IPS-18a (cell line): Measurements from ENCODE around the gene SPATA24.
A peak's percentile ranks its signal among the peaks of the same experiment; 100 is the strongest.

Experiments used
- H3K27ac ChIP-seq: one replicate; pipeline ENCODE4 v1.5.1; 2013; ENCODE audit warnings: low read length
- H3K27me3 ChIP-seq: one replicate; pipeline ENCODE4 v1.6.1; 2013; ENCODE audit warnings: mild to moderate bottlenecking, low read length; ENCODE audit not compliant: control insufficient read depth, insufficient read depth
- H3K36me3 ChIP-seq: one replicate; pipeline ENCODE4 v1.6.1; 2013; ENCODE audit warnings: low read depth, low read length; ENCODE audit not compliant: control insufficient read depth
- H3K4me1 ChIP-seq: one replicate; pipeline ENCODE4 v1.6.1; 2013; ENCODE audit warnings: low read depth, low read length; ENCODE audit not compliant: control insufficient read depth
- H3K4me3 ChIP-seq: one replicate; pipeline ENCODE4 v1.5.1; 2013; ENCODE audit warnings: low read length
- H3K9ac ChIP-seq: one replicate; pipeline ENCODE4 v1.6.1; 2013; ENCODE audit warnings: mild to moderate bottlenecking, low read length, moderate library complexity
- H3K9me3 ChIP-seq: one replicate; pipeline ENCODE4 v1.6.1; 2013; ENCODE audit warnings: low read depth, low read length; ENCODE audit not compliant: control insufficient read depth

SPATA24 gene

GRCh38 chr5:139402561-139403158 is 1.2 kb downstream of the SPATA24 start:
- Histone ChIP-seq H3K27ac (no peak overlapping the region), H3K4me3 (no peak overlapping the region), H3K4me1 (peaks cover 11% of the 10 kb centered on the region), H3K9me3 (no peaks in the 10 kb centered on the region), H3K36me3 (peaks cover 6% of the 10 kb centered on the region), H3K9ac (no peak overlapping the region), H3K27me3 (no peaks in the 10 kb centered on the region)

- Histone ChIP-seq H3K9ac (no peak overlapping the region), H3K27me3 (no peaks in the 10 kb centered on the region), H3K27ac (no peak overlapping the region), H3K36me3 (peaks cover 6% of the 10 kb centered on the region), H3K4me1 (peaks cover 11% of the 10 kb centered on the region), H3K4me3 (no peak overlapping the region), H3K9me3 (no peaks in the 10 kb centered on the region)
Measured at GRCh38 chr5:139401546-139401945, 2.3 kb downstream of the SPATA24 start.

- Histone ChIP-seq H3K9ac (no peak overlapping the region), H3K4me1 (peaks cover 13% of the 10 kb centered on the region), H3K27ac (no peak overlapping the region), H3K9me3 (no peaks in the 10 kb centered on the region), H3K4me3 (no peak overlapping the region), H3K36me3 (peaks cover 6% of the 10 kb centered on the region), H3K27me3 (peaks cover 13% of the 10 kb centered on the region)
Measured at GRCh38 chr5:139399501-139400121, 4.3 kb downstream of the SPATA24 start.

- no peak overlapping the region for H3K4me3 ChIP-seq
- H3K4me1 ChIP-seq: peaks cover 3% of the 10 kb centered on the region
- peaks cover 6% of the 10 kb centered on the region for H3K36me3 ChIP-seq
- peaks cover 29% of the 10 kb centered on the region for H3K27me3 ChIP-seq
- H3K27ac ChIP-seq: no peak overlapping the region
- no peaks in the 10 kb centered on the region for H3K9me3 ChIP-seq
- no peak overlapping the region for H3K9ac ChIP-seq
Measured at GRCh38 chr5:139397921-139398320, 6.0 kb downstream of the SPATA24 start.

- Histone ChIP-seq H3K4me3 (no peak overlapping the region), H3K9ac (no peak overlapping the region), H3K27ac (no peak overlapping the region), H3K9me3 (no peaks in the 10 kb centered on the region), H3K36me3 (peaks cover 6% of the 10 kb centered on the region), H3K27me3 (peaks cover 41% of the 10 kb centered on the region), H3K4me1 (peaks cover 3% of the 10 kb centered on the region)
Measured at GRCh38 chr5:139396691-139397090, 7.2 kb downstream of the SPATA24 start.

- H3K27me3 ChIP-seq: peaks cover 41% of the 10 kb centered on the region
- H3K9ac ChIP-seq: no peak overlapping the region
- H3K27ac ChIP-seq: no peak overlapping the region
- no peaks in the 10 kb centered on the region for H3K36me3 ChIP-seq
- no peaks in the 10 kb centered on the region for H3K9me3 ChIP-seq
- no peak overlapping the region for H3K4me3 ChIP-seq
- H3K4me1 ChIP-seq: peaks cover 3% of the 10 kb centered on the region
Measured at GRCh38 chr5:139395844-139396640, 7.8 kb downstream of the SPATA24 start.

GRCh38 chr5:139394654-139395566 is 9.0 kb downstream of the SPATA24 start, which contains the start of gene PROB1:
PROB1 (minus strand) TSS chr5:139395104; CDS start chr5:139395081, 23 bp downstream.
- H3K9me3 ChIP-seq: no peaks in the 10 kb centered on the region
- peaks cover 41% of the 10 kb centered on the region for H3K27me3 ChIP-seq
- H3K4me1 ChIP-seq: peaks cover 3% of the 10 kb centered on the region
- H3K36me3 ChIP-seq: no peaks in the 10 kb centered on the region
- H3K9ac ChIP-seq: no peak within 1 kb of the TSS
- H3K4me3 ChIP-seq: peak within 1 kb of the TSS; percentile 55
- no peak within 1 kb of the TSS for H3K27ac ChIP-seq

GRCh38 chr5:139394123-139394653 is 9.7 kb downstream of the SPATA24 start:
- Histone ChIP-seq H3K27me3 (peaks cover 41% of the 10 kb centered on the region), H3K4me3 (peak overlapping the region; percentile 55)

GRCh38 chr5:139393497-139394122 is 10.3 kb downstream of the SPATA24 start:
- Histone ChIP-seq H3K36me3 (no peaks in the 10 kb centered on the region), H3K4me1 (peaks cover 3% of the 10 kb centered on the region), H3K9ac (no peak overlapping the region), H3K27me3 (peaks cover 41% of the 10 kb centered on the region), H3K4me3 (peak overlapping the region; percentile 55), H3K9me3 (no peaks in the 10 kb centered on the region), H3K27ac (no peak overlapping the region)

More at GRCh38 chr5:139394123-139394653, 9.7 kb downstream of the SPATA24 start:
- H3K36me3 ChIP-seq: no peaks in the 10 kb centered on the region
- no peak overlapping the region for H3K9ac ChIP-seq
- no peaks in the 10 kb centered on the region for H3K9me3 ChIP-seq
- no peak overlapping the region for H3K27ac ChIP-seq
- H3K4me1 ChIP-seq: peaks cover 3% of the 10 kb centered on the region

GRCh38 chr5:139392678-139393496 is 11.0 kb downstream of the SPATA24 start:
- H3K27ac ChIP-seq: no peak overlapping the region
- peaks cover 41% of the 10 kb centered on the region for H3K27me3 ChIP-seq
- no peak overlapping the region for H3K9ac ChIP-seq
- H3K36me3 ChIP-seq: no peaks in the 10 kb centered on the region
- H3K4me1 ChIP-seq: peaks cover 9% of the 10 kb centered on the region
- H3K4me3 ChIP-seq: peak overlapping the region; percentile 55
- no peaks in the 10 kb centered on the region for H3K9me3 ChIP-seq
